DOHH2 (cell line): ENCODE data around the gene AGPAT1.

Experiments
- CTCF ChIP-seq: fragments of 200-600 bp; sonication (generic); IDR thresholded peaks from one replicate; pipeline ENCODE4 v1.5.1; 2014; ENCODE audit warnings: antibody characterized with exemption, mild to moderate bottlenecking, low read depth, low read length; ENCODE audit not compliant: poor library complexity, severe bottlenecking
- EZH2phosphoT487 ChIP-seq: fragments of 200-600 bp; sonication (generic); IDR thresholded peaks from 2 replicates; pipeline ENCODE4 v1.6.1; 2017; ENCODE audit warnings: borderline replicate concordance, mild to moderate bottlenecking, antibody characterized with exemption, low read length, moderate library complexity, mixed read lengths

GRCh38 chr6:32167761-32168262 is 8.1 kb downstream of the AGPAT1 start:
- TF ChIP-seq CTCF (no peak), EZH2phosphoT487 (no peak)
